ENCODE data around the gene MPP1.

DNA sequence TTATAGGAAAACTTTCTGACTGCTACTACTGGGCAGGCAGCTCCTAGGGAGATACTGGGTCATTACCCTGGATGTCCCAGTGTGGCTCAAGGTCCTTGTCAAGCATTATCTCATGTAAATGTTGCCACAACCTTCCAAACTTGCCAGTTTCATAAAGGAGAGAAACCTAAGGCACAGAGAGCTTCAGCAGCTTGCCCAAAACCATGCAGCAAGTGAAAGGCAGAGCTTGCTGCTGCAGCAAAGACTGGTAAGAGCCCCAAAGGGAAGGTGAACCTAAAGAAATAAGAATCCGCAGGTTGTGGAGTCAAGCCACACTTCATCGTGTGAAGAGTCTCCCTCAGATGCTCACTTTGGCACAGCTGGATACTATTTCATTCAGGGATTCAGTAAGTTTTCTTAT is 2.3 kb downstream of the MPP1 start:
- TF ChIP-seq, protein P1, sequence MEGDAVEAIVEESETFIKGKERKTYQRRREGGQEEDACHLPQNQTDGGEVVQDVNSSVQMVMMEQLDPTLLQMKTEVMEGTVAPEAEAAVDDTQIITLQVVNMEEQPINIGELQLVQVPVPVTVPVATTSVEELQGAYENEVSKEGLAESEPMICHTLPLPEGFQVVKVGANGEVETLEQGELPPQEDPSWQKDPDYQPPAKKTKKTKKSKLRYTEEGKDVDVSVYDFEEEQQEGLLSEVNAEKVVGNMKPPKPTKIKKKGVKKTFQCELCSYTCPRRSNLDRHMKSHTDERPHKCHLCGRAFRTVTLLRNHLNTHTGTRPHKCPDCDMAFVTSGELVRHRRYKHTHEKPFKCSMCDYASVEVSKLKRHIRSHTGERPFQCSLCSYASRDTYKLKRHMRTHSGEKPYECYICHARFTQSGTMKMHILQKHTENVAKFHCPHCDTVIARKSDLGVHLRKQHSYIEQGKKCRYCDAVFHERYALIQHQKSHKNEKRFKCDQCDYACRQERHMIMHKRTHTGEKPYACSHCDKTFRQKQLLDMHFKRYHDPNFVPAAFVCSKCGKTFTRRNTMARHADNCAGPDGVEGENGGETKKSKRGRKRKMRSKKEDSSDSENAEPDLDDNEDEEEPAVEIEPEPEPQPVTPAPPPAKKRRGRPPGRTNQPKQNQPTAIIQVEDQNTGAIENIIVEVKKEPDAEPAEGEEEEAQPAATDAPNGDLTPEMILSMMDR (conservative IDR thresholded peaks at IDR 0.05; ENCODE audit: low read length): no peak
- TF ChIP-seq EZH2phosphoT487 (IDR thresholded peaks at IDR 0.05; ENCODE audit: borderline replicate concordance): no peak

Data from Loucy (cell line).